SK-N-SH treated with all-trans-retinoic acid at 6 μM for 48 hours (cell line): Measurements from ENCODE around the gene TEKT3.

Source experiments
- POU6F1 ChIP-seq: fragments of 250-450 bp; sonication (Bioruptor Pico); IDR thresholded peaks from 2 replicates; pipeline ENCODE4 v1.8.0; 2021; ENCODE audit warnings: low read depth, mild to moderate bottlenecking, moderate library complexity, borderline replicate concordance
- RARB ChIP-seq: fragments of 250-450 bp; sonication (Bioruptor Pico); IDR thresholded peaks from 2 replicates; pipeline ENCODE4 v1.8.0; 2021; ENCODE audit warnings: mild to moderate bottlenecking, moderate library complexity
- SNAI2 ChIP-seq: fragments of 250-450 bp; sonication (Bioruptor Pico); IDR thresholded peaks from 2 replicates; pipeline ENCODE4 v1.5.0; 2020; ENCODE audit warnings: mild to moderate bottlenecking, moderate library complexity
- TCF4 ChIP-seq: fragments of 250-450 bp; sonication (Bioruptor Pico); IDR thresholded peaks from 2 replicates; pipeline ENCODE4 v1.8.0; 2021; ENCODE audit warnings: mild to moderate bottlenecking, moderate library complexity, borderline replicate concordance
- TSHZ2 ChIP-seq: fragments of 250-450 bp; sonication (Bioruptor Pico); IDR thresholded peaks from 2 replicates; pipeline ENCODE4 v1.5.0; 2020; ENCODE audit warnings: mild to moderate bottlenecking, moderate library complexity
- ZC3H10 ChIP-seq: fragments of 250-450 bp; sonication (Bioruptor Pico); IDR thresholded peaks from 2 replicates; pipeline ENCODE4 v1.5.1; 2021; ENCODE audit warnings: mild to moderate bottlenecking, moderate library complexity
- ZFP3 ChIP-seq: fragments of 250-450 bp; sonication (Bioruptor Pico); IDR thresholded peaks from 2 replicates; pipeline ENCODE4 v1.5.0; 2020; ENCODE audit warnings: mild to moderate bottlenecking, moderate library complexity
- ZFP30 ChIP-seq: fragments of 450-650 bp; formaldehyde crosslinking; IDR thresholded peaks from 2 replicates; pipeline ENCODE4 v1.5.0; 2022; ENCODE audit warnings: mild to moderate bottlenecking, moderate library complexity
- ZNF565 ChIP-seq: fragments of 450-650 bp; formaldehyde crosslinking; conservative IDR thresholded peaks from 2 replicates; pipeline ENCODE4 v1.5.0; 2020; ENCODE audit warnings: low read depth, mild to moderate bottlenecking, moderate library complexity
- ZNF8 ChIP-seq: fragments of 450-650 bp; formaldehyde crosslinking; IDR thresholded peaks from 2 replicates; pipeline ENCODE4 v1.5.0; 2020; ENCODE audit warnings: mild to moderate bottlenecking, moderate library complexity
- TF ChIP-seq, protein P1 (sequence below): fragments of 250-450 bp; sonication (Bioruptor Pico); IDR thresholded peaks from 2 replicates; pipeline ENCODE4 v1.8.0; 2020; ENCODE audit warnings: mild to moderate bottlenecking, moderate library complexity, borderline replicate concordance
- TF ChIP-seq, protein P2 (sequence below): fragments of 250-450 bp; sonication (Bioruptor Pico); IDR thresholded peaks from 2 replicates; pipeline ENCODE4 v1.5.1; 2020; ENCODE audit warnings: low read depth, mild to moderate bottlenecking, moderate library complexity

GRCh38 chr17:15301845-15302244 is 39.6 kb downstream of the TEKT3 start:
- TF ChIP-seq TCF4 (no peak), POU6F1 (CRISPR knock-in tag) (no peak), ZFP3 (CRISPR knock-in tag) (no peak), ZFP30 (CRISPR knock-in tag) (no peak), SNAI2 (CRISPR knock-in tag) (no peak), TSHZ2 (no peak), ZNF8 (CRISPR knock-in tag) (no peak), ZC3H10 (CRISPR knock-in tag) (no peak), ZNF565 (CRISPR knock-in tag) (no peak), RARB (CRISPR knock-in tag) (no peak)
- TF ChIP-seq, protein P1, sequence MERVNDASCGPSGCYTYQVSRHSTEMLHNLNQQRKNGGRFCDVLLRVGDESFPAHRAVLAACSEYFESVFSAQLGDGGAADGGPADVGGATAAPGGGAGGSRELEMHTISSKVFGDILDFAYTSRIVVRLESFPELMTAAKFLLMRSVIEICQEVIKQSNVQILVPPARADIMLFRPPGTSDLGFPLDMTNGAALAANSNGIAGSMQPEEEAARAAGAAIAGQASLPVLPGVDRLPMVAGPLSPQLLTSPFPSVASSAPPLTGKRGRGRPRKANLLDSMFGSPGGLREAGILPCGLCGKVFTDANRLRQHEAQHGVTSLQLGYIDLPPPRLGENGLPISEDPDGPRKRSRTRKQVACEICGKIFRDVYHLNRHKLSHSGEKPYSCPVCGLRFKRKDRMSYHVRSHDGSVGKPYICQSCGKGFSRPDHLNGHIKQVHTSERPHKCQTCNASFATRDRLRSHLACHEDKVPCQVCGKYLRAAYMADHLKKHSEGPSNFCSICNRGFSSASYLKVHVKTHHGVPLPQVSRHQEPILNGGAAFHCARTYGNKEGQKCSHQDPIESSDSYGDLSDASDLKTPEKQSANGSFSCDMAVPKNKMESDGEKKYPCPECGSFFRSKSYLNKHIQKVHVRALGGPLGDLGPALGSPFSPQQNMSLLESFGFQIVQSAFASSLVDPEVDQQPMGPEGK (CRISPR knock-in tag), result no peak
- TF ChIP-seq, protein P2, sequence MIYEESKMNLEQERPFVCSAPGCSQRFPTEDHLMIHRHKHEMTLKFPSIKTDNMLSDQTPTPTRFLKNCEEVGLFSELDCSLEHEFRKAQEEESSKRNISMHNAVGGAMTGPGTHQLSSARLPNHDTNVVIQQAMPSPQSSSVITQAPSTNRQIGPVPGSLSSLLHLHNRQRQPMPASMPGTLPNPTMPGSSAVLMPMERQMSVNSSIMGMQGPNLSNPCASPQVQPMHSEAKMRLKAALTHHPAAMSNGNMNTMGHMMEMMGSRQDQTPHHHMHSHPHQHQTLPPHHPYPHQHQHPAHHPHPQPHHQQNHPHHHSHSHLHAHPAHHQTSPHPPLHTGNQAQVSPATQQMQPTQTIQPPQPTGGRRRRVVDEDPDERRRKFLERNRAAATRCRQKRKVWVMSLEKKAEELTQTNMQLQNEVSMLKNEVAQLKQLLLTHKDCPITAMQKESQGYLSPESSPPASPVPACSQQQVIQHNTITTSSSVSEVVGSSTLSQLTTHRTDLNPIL (CRISPR knock-in tag), result no peak
